Measurements from ENCODE around the gene DOCK8. TPM values are rescaled to one million over a fixed set of nuclear protein-coding genes. Genes with fewer than 3 reads are reported as not detected.
"Not testable (repeated sequence)": the region's sequence is repeated elsewhere in the genome, so short reads cannot be mapped to it uniquely, and the experiment has no call there.

Gene DOCK8
- total RNA-seq, 1 experiment from 2014 or later: not detected

DNA sequence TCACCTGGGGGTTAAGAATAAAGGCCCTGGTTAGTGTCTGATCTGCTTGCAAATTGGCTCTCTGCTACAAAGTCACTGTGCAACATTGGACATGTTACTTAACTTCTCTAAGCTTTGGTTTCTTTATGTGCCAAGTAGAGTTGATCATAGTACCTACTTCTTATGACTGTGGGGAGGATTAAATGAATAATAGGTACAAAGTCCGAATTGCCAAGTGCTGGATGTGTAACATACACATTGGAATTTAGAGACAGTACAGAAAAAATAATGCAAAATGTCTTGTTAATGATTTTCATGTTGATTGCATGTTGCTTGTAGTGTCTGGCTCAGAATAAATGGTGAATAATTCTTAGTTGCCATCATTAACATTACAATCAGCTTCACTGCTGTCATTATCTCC, 2.2 kb downstream of the DOCK8 start:
- no peak for DNase-seq (ENCODE audit: low read depth in 1 of 2, low spot score in 2 of 2)
- Histone ChIP-seq H3K4me1 (replicated peaks) (peaks cover 7% of the 10 kb centered on the region; the same call in 1 of the 2 replicates), H3K36me3 (no peaks in the 10 kb centered on the region), H3K9me3 (replicated peaks) (no peaks in the 10 kb centered on the region), H3K4me3 (no peak overlapping the region), H3K27me3 (replicated peaks) (peaks cover 11% of the 10 kb centered on the region), H3K27ac (no peak overlapping the region)

DNA sequence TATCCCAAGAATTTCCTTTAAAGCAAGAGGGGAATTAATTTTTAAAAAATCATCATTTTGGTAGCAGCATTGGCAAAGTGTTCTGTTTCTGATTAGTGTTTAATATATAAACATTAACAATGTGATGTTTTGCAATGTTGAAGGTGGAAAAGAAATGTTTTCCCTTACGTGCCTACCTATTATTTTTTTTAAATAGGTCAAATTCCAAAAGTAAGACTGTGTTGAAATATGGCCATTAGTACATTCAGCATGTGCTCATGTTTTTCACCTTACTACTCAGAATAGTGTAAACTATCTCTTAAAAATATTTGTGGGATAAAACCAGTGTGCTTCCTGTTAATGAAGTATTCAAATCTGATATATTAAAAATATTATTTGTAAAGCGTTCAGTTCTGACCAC, 3.3 kb downstream of the DOCK8 start:
- Histone ChIP-seq H3K27me3 (replicated peaks) (peaks cover 11% of the 10 kb centered on the region), H3K4me3 (no peak overlapping the region), H3K36me3 (no peaks in the 10 kb centered on the region), H3K27ac (no peak overlapping the region), H3K9me3 (replicated peaks) (no peaks in the 10 kb centered on the region), H3K4me1 (replicated peaks) (peaks cover 7% of the 10 kb centered on the region; the same call in 1 of the 2 replicates)
- no peak for DNase-seq (ENCODE audit: low read depth in 1 of 2, low spot score in 2 of 2)

DNA sequence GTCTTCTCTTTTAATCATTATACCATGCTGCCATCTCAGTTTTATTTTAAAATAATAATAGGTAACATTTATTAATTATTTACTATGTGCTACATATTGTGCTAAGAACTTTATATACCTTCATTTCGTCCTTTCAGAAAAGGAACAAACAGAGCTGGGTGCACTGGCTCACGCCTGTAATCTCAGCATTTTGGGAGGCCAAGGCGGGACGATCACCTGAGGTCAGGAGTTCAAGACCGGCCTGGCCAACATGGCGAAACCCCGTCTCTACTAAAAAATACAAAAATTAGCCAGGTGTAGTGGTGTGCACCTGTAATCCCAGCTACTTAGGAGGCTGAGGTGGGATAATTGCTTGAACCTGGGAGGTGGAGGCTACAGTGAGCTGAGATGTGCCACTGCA, 4.4 kb downstream of the DOCK8 start:
- DNase-seq (ENCODE audit: low read depth in 1 of 2, low spot score in 2 of 2); H3K4me1 ChIP-seq (replicated peaks); H3K27ac ChIP-seq; H3K36me3 ChIP-seq; H3K4me3 ChIP-seq; H3K9me3 ChIP-seq (replicated peaks): not testable (repeated sequence)
- H3K27me3 ChIP-seq (replicated peaks): peaks cover 11% of the 10 kb centered on the region

DNA sequence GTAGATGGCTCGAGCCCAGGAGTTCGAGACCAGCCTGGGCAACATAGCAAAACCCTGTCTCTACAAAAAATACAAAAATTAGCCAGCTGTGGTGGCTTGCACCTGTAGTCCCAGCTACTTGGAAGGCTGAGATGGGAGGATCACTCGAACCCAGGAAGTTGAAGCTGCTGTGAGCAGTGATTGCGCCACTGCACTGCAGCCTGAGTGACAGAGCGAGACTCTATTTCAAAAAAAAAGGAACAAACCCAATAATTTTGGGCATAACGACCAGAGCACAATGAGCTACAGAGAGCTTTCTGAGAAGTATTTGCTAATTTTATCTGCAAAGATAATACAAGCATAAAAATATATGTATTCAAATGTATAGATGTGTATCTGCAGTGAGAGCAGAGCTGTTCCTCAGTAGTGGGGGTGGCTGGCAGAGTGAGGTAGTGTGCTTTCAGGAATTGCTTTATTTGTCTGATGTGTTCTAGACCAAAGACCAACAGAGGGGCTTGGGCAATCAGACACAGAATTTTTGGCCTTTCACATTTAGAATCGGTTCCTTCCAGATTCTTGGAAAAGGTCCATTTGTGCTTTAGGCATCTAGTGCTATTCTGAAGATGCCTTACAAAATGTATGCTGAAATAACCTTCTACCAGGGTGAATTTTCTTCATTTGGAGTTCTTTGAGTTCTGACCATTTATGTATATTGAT, 5.2 kb downstream of the DOCK8 start:
- peaks cover 8% of the 10 kb centered on the region for H3K27me3 ChIP-seq (replicated peaks)
- H3K4me3 ChIP-seq: no peak overlapping the region
- H3K9me3 ChIP-seq (replicated peaks): no peaks in the 10 kb centered on the region
- H3K36me3 ChIP-seq: no peaks in the 10 kb centered on the region
- no peak for DNase-seq (ENCODE audit: low read depth in 1 of 2, low spot score in 2 of 2)
- H3K4me1 ChIP-seq (replicated peaks): peaks cover 3% of the 10 kb centered on the region; the same call in 1 of the 2 replicates
- no peak overlapping the region for H3K27ac ChIP-seq

DNA sequence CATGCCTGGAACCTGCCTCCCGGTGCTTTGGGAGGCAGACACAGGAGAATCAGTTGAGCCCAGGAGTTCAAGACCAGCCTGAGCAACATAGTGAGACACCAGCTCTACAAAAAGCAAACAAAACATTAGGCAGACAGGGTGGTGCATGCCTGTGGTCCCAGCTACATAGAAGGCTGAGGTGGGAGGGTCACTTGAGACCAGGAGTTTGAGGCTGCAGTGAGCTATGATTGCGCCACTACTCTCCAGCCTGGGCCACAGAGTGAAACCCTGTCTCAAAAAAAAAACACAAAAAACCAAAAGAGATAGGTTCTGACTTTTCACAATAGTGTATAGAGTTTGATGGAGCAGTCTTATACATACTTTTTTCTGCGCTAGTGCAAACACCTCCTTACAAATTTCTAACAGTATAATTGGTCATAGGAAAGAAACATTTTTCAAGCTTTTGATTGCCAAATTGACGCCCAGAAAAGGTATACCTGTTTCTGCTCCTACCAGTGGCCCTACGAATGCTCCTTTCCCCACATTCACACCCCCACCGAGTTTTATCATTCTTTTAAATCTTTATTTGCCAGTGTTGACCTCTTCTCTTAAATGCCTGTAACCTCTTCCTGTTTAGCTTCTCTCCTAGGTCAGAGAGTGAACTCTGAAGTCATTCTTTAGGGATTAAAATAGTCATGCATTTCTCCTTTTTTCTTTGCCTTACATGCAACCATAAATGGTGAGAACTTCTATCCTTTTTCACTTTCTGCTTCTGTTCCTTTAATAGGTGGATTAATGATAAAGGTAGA, 7.5 kb downstream of the DOCK8 start:
- Histone ChIP-seq H3K27me3 (replicated peaks) (no peaks in the 10 kb centered on the region), H3K36me3 (no peaks in the 10 kb centered on the region), H3K27ac (no peak overlapping the region), H3K4me1 (replicated peaks) (no peaks in the 10 kb centered on the region), H3K9me3 (replicated peaks) (no peaks in the 10 kb centered on the region), H3K4me3 (no peak overlapping the region)
- DNase-seq (ENCODE audit: low read depth in 1 of 2, low spot score in 2 of 2): no peak

DNA sequence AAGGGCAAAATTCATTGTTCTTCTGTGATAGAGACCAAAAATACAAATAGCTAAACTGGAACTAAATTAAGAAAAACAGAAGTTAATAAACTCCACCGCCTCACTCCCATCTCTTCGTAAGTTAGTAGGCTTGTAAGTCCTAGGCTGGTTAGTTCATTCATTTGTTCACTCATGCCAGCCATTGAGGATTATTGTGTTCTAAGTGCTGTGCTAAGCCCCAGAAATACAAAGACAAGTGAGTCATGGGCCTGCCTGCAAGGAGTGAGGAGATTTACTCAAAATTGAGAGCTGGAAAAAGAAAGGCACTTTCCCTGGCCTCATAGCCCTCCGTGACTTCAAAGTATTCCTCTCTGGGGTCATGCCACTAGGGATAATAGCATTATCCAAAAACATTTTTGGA, 8.5 kb downstream of the DOCK8 start:
- H3K9me3 ChIP-seq (replicated peaks): no peaks in the 10 kb centered on the region
- H3K27ac ChIP-seq: no peak overlapping the region
- DNase-seq (ENCODE audit: low read depth in 1 of 2, low spot score in 2 of 2): no peak
- no peaks in the 10 kb centered on the region for H3K36me3 ChIP-seq
- H3K4me1 ChIP-seq (replicated peaks): no peaks in the 10 kb centered on the region
- no peak overlapping the region for H3K4me3 ChIP-seq
- no peaks in the 10 kb centered on the region for H3K27me3 ChIP-seq (replicated peaks)

DNA sequence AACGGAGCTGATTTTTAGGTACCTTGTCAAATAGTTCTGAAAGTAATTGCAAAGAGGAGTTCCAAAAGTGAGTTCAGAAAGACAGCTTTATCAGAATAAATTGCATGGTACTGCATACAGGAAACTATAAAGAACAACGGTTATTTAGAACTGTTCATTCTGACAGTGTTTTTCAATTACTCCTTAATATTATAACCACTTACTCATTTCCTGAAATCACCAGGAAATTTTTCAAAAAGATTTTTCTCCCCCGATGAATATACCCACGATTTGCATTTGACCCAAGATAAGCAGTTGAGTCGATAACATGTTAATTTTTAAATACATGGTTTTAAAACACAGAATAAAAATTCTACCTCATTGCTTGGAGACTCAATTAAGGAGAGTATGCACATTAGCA, 9.4 kb downstream of the DOCK8 start:
- Histone ChIP-seq H3K4me1 (replicated peaks) (no peaks in the 10 kb centered on the region), H3K27me3 (replicated peaks) (no peaks in the 10 kb centered on the region), H3K9me3 (replicated peaks) (no peaks in the 10 kb centered on the region), H3K36me3 (no peaks in the 10 kb centered on the region), H3K27ac (no peak overlapping the region), H3K4me3 (no peak overlapping the region)
- DNase-seq (ENCODE audit: low read depth in 1 of 2, low spot score in 2 of 2): no peak

DNA sequence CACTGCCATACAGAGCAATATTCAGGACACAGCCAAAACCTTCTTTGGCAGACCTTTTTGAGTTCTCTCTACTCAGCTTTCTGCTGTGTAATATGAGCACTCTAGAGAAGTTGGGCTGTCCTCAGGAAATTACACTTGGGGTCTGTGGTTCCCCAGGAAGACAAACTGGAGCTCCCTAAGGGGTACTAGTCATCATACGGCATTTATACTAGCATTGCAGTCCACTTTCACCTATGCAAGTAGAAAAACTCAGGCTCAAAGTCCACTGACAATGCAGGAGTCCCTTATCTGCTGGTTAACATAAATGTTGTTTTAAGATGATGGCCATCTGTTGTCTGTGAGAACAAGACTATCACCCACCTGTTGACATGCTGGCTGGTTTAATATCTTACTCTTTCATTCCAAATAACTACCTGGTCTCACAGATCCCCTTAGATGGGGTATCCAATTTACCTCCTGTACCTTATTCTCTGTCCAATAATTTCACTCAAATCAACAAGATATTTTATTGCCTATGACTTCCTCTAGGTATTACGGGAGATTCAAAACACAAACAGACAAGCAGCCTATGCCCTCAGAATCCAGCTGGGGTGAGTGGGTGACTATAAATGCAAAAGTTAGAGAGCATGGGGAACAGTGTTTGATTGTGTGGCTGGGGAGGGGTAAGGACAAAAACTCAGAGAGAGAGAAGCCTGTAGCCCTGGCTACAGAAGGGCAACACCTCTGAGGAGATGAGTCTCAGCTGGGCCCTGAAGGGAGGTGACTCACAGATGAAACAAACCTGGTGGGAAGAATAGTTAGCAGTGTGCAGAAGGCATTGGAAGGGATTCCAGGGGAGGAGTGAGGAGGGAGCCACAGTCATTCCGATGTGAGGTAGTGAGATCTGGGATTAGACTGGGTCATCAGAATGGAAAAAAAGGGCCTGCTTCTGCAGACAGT, 10.2 kb downstream of the DOCK8 start:
- no peak for DNase-seq (ENCODE audit: low read depth in 1 of 2, low spot score in 2 of 2)
- Histone ChIP-seq H3K27ac (no peak overlapping the region), H3K4me3 (no peak overlapping the region)

DNA sequence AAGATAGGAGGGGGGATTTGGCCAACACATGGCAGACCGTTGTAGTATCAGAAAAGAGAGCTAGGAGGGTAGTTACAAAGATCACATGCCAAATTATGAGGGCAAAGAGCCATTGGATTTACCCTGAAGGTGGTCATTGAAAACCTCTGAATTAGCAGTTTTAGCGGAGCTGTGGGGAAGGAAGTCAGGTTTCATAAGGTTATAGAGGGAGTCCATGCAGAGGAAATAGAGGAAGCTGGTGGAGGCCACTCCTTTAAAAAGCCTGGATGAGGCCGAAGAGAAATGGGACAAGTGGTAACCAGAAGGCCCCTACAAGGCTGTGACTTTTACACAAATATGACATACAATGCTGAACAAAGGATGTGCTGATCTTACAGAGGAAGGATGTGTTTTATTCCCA, 13.2 kb downstream of the DOCK8 start:
- Histone ChIP-seq H3K27ac (no peak overlapping the region), H3K4me1 (replicated peaks) (no peaks in the 10 kb centered on the region), H3K4me3 (no peak overlapping the region), H3K36me3 (no peaks in the 10 kb centered on the region), H3K9me3 (replicated peaks) (no peaks in the 10 kb centered on the region), H3K27me3 (replicated peaks) (no peaks in the 10 kb centered on the region)
- no peak for DNase-seq (ENCODE audit: low read depth in 1 of 2, low spot score in 2 of 2)

More for the DNA sequence above, 10.2 kb downstream of the DOCK8 start:
- no peaks in the 10 kb centered on the region for H3K27me3 ChIP-seq (replicated peaks)
- no peaks in the 10 kb centered on the region for H3K9me3 ChIP-seq (replicated peaks)
- no peaks in the 10 kb centered on the region for H3K4me1 ChIP-seq (replicated peaks)
- no peaks in the 10 kb centered on the region for H3K36me3 ChIP-seq

DNA sequence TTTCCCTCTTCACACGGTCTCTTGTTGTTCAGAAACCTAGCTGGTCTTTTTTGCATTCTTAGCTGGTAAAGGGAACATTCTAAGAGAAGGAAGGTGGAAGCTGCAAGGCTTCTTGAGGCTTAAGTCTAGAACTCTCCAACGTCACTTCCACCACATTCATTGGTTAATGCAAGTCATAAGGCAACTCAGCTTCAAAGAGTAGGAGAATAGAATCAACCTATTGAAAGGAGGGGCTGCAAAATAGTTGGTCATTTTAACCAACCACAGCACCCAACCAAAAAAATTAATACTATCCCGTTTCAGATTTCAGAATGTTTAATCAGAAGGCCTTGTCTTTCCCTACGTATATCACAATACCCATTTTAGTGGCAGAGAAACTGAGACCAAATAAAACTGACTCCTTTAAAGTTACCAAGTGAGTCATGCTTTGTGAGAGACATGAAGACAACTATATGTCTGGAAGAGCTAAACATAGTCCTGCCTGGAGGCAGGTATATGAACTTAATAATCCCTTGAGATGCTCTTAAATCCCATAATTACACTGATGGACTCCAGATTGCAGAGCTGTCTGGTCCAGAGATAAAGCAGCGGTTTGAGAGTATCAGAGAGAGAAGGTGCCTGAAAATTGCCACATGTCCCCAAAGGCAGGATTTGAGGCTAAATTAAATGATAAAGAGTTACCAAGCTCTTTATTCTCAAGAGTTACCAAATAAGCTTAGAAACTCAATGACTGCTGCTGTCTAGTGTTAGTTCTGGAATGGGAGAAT, 14.4 kb downstream of the DOCK8 start:
- Histone ChIP-seq H3K4me3 (no peak overlapping the region), H3K9me3 (replicated peaks) (no peaks in the 10 kb centered on the region), H3K36me3 (no peaks in the 10 kb centered on the region), H3K4me1 (replicated peaks) (no peaks in the 10 kb centered on the region), H3K27ac (no peak overlapping the region), H3K27me3 (replicated peaks) (no peaks in the 10 kb centered on the region)
- DNase-seq (ENCODE audit: low read depth in 1 of 2, low spot score in 2 of 2): no peak

DNA sequence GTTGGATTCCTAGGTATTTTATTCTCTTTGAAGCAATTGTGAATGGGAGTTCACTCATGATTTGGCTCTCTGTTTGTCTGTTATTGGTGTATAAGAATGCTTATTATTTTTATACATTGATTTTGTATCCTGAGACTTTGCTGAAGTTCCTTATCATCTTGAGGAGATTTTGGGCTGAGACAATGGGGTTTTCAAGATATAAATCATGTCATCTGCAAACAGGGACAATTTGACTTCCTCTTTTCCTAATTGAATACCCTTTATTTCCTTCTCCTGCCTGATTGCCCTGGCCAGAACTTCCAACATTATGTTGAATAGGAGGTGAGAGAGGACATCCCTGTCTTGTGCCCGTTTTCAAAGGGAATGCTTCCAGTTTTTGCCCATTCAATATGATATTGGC, 17.0 kb downstream of the DOCK8 start:
- not testable (repeated sequence) for H3K4me3 ChIP-seq; H3K36me3 ChIP-seq; DNase-seq (ENCODE audit: low read depth in 1 of 2, low spot score in 2 of 2)

DNA sequence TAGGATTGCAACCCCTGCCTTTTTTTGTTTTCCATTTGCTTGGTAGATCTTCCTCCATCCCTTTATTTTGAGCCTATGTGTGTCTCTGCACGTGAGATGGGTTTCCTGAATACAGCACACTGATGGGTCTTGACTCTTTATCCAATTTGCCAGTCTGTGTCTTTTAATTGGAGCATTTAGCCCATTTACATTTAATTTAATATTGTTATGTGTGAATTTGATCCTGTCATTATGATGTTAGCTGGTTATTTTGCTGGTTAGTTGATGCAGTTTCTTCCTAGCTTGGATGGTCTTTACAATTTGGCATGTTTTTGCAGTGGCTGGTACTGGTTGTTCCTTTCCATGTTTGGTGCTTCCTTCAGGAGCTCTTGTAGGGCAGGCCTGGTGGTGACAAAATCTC, 19.0 kb downstream of the DOCK8 start:
- H3K36me3 ChIP-seq; H3K4me3 ChIP-seq; DNase-seq (ENCODE audit: low read depth in 1 of 2, low spot score in 2 of 2); H3K4me1 ChIP-seq (replicated peaks); H3K27me3 ChIP-seq (replicated peaks); H3K27ac ChIP-seq; H3K9me3 ChIP-seq (replicated peaks): not testable (repeated sequence)

More for the DNA sequence above, 17.0 kb downstream of the DOCK8 start:
- not testable (repeated sequence) for H3K4me1 ChIP-seq (replicated peaks); H3K27ac ChIP-seq; H3K9me3 ChIP-seq (replicated peaks); H3K27me3 ChIP-seq (replicated peaks)

DNA sequence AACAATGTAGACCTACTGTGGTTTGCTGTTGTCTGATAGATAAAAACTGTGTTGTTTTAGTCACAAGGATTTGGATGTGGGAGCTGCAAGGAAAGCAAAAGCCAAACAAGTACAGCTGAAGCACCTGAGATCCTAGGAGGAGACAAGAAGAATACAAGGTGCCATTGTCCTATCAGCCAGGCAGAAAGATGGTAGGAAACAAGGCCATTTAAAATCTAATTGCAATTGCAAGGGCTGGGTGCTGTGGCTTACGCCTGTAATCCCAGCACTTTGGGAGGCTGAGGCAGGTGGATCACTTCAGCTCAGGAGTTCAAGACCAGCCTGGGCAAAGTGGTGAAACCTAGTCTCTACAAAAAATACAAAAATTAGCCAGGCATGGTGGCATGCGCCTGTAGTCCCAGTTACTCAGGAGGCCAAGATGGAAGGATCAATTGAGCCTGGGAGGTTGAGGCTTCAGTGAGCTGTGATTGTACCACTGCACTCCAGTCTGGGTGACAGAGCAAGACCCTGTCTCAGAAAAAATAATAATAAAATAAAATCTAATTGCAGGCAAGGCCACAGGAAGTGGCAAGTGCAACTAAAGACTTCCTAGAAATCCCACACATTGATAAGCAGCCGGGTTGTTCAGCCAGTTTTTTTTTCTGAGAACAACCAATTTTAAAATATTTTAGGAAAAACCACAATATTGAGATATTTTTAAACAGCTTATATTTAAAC, 22.6 kb downstream of the DOCK8 start:
- DNase-seq (ENCODE audit: low read depth in 1 of 2, low spot score in 2 of 2): no peak
- H3K9me3 ChIP-seq (replicated peaks): no peaks in the 10 kb centered on the region
- H3K4me3 ChIP-seq: no peak overlapping the region
- no peaks in the 10 kb centered on the region for H3K36me3 ChIP-seq
- no peaks in the 10 kb centered on the region for H3K4me1 ChIP-seq (replicated peaks)
- H3K27me3 ChIP-seq (replicated peaks): no peaks in the 10 kb centered on the region
- H3K27ac ChIP-seq: no peak overlapping the region
